SHP77 (cell line): ENCODE measurements around the gene HADHA.
A peak's percentile ranks its signal among the peaks of the same experiment; 100 is the strongest.

ENCODE experiments used
- DNase-seq, 2 experiments: peaks; one replicate each; lab custom pipeline; 2025; lab: John Stamatoyannopoulos, UW

The HADHA gene

GRCh38 chr2:26245231-26245732 is 850 bp upstream of the HADHA start:
- peak in 1 of 2 experiments; percentile 38 for DNase-seq

GRCh38 chr2:26243470-26244308 is 743 bp downstream of the HADHA start:
- DNase-seq, result no peak

- DNase-seq, result no peak
Observed at GRCh38 chr2:26241928-26242436, 2.5 kb downstream of the HADHA start.

GRCh38 chr2:26238311-26238958 is 6.0 kb downstream of the HADHA start:
- DNase-seq, result no peak

- no peak for DNase-seq
Observed at GRCh38 chr2:26237868-26238267, 6.6 kb downstream of the HADHA start.

GRCh38 chr2:26235089-26235488 is 9.3 kb downstream of the HADHA start:
- no peak for DNase-seq

GRCh38 chr2:26230806-26231205 is 13.6 kb downstream of the HADHA start:
- DNase-seq, result no peak

- no peak for DNase-seq
Observed at GRCh38 chr2:26229595-26229994, 14.8 kb downstream of the HADHA start.

- DNase-seq, result no peak
Observed at GRCh38 chr2:26224095-26224494, 20.3 kb downstream of the HADHA start.

- DNase-seq, result no peak
Observed at GRCh38 chr2:26223018-26223417, 21.4 kb downstream of the HADHA start.

GRCh38 chr2:26217720-26218119 is 26.7 kb downstream of the HADHA start:
- no peak for DNase-seq

GRCh38 chr2:26216587-26216986 is 27.8 kb downstream of the HADHA start:
- DNase-seq, result no peak

GRCh38 chr2:26215833-26216232 is 28.6 kb downstream of the HADHA start:
- no peak for DNase-seq

- no peak for DNase-seq
Observed at GRCh38 chr2:26214759-26215158, 29.7 kb downstream of the HADHA start.

- DNase-seq, result no peak
Observed at GRCh38 chr2:26212011-26212410, 32.4 kb downstream of the HADHA start.

- no peak for DNase-seq
Observed at GRCh38 chr2:26203906-26204305, 40.5 kb downstream of the HADHA start.

GRCh38 chr2:26202981-26203490 is 41.4 kb downstream of the HADHA start:
- no peak for DNase-seq

- DNase-seq, result no peak
Observed at GRCh38 chr2:26197516-26197915, 46.9 kb downstream of the HADHA start.

- DNase-seq, result no peak
Observed at GRCh38 chr2:26196683-26197418, 47.6 kb downstream of the HADHA start.

GRCh38 chr2:26195040-26195984 is 49.1 kb downstream of the HADHA start:
- no peak for DNase-seq
